GM23248 (cell line): Measurements from ENCODE around the gene TIMM10.

Experiments used
- EZH2 ChIP-seq: fragments of 200-600 bp; sonication (generic); IDR thresholded peaks from 2 replicates; pipeline ENCODE4 v1.6.1; 2018; ENCODE audit warnings: antibody characterized with exemption, mild to moderate bottlenecking; ENCODE audit not compliant: insufficient read depth, poor library complexity, severe bottlenecking
- EZH2phosphoT487 ChIP-seq: fragments of 200-600 bp; sonication (generic); IDR thresholded peaks from 2 replicates; pipeline ENCODE4 v1.6.1; 2018; ENCODE audit warnings: antibody characterized with exemption, moderate library complexity, mild to moderate bottlenecking, low read depth; ENCODE audit not compliant: insufficient read depth

DNA sequence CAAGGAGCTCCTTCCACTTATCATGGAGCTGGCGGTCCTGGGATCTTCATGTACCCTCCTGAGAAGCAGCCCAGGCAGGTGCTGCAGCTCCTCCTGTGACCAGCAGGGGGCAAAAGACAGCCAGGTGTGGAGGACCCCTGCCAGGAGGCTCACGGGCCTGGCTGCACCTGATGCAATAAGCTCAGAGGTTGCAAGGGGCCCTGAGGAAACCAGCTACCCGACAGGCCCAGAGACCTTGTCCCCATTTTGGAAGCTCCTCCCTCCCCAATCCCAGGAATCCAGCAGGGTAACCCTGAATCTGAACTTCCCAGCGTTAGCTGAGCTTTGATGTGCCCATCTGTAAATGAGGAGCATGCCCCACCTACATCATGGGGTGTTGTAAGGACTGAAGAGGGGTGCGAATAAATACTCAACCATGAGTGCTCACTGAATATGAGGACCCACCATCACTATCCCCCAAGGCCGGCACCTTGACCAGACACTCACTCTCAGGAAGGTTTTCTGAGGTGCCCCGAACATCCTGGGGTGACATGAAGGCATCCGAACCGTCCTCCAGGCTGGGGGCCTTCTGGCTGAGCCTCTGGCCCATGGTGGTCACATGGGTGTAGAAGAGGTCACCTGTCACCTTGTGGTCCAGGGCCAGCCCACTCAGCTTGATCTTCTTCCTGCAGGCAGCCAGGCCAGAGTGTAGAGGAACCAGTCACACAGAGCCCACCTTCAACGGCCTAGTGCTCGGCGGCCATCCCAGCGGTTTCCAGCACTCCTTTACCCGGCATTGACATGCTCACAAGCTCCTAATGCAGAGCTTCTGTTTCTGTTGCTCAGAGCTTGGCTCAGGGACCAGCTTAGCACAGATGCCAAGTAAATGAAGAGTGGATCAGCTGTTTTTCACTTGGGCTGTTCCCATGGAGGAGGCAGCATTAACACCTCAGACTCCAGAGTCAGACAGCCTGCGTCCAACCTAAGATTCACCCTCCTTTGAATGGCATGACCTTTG lies 36.7 kb downstream of the TIMM10 start:
- TF ChIP-seq EZH2 = no peak
- TF ChIP-seq EZH2phosphoT487 = no peak
